Islet of Langerhans (tissue), 1 donor: Measurements from ENCODE around the gene MAML1.
"Not testable (repeated sequence)": the region's sequence is repeated elsewhere in the genome, so short reads cannot be mapped to it uniquely, and the experiment has no call there.

Source experiments
- FAIRE-seq: peaks from one replicate; lab custom pipeline; 2011; peaks lifted over from hg19 to GRCh38; lab: Jason Lieb, UNC

The MAML1 gene

DNA sequence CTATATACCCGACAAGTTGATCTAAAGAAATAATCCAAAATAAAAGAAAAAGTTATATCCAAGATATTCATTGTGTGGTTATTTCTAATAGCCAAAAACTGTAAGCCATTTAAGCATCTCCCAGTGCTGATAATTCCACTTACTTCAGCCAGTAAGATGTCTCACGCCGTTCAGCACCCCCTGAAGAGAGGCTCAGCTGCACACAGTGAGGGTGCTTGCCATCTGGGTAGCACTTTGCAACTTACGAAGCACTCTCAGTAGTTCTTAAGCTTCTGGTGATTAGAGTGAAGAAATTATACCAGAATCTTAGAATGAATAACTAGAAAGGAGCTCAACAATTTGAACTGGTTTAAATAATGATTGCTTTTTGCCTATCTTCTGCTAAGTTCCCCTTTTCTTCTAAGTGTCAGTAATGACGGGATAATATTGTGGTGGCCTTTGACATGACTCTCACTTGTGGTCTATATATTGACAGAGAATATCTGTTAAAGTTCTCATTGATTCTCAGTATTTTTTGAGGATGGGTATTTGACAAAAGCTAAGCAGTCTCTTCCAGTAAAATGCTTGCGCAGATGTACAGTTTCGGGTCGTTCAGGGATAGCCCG lies 35.0 kb downstream of the MAML1 start:
- FAIRE-seq = no peak

DNA sequence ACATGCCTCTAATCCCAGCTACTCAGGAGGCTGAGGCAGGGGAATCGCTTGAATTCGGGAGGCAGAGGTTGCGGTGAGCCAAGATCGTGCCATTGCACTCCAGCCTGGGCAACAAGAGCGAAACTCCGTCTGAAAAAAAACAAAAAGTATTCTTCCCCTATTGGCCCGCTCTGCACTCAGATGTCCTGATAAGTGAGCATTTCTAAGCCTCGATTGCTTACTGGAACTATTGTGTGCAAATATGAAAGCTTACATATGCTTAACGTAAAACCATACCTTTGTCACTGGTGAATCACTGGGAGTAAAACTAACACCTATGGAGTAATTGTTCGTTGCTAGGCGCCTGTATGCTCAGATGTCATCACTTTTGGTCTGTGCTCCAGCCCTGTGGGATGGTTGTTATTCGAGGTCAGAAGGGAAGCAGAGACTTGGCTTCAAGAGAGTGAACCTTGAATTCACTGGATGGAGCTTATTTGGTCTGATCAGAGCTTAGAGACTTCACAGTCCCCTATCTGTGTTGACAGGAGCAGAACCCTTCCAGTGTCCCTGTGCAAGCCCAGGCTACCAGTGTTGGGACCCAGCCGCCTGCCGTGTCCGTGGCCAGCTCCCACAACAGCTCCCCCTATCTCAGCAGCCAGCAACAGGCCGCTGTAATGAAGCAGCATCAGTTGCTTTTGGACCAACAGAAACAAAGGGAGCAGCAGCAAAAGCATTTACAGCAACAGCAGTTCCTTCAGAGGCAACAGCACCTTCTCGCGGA lies 35.9 kb downstream of the MAML1 start:
- FAIRE-seq = no peak

DNA sequence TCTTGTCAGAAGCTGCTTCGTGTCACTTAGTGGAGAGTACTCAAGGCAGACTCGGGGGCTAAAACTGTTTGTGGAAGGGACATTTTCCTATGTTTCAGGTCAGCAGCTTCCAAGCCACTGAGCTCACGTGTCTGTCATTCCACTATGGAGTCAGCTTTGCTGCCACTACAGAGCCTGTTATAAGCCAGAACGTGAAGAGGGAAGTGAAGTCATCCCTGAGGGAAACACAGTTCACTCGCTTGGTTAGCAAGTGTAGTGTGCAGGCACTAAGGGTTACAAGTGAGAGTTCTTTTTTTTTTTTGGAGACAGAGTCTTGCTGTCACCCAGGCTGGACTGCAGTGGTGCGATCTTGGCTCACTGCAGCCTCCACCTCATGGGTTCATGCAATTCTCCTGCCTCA lies 36.6 kb downstream of the MAML1 start:
- no peak for FAIRE-seq

DNA sequence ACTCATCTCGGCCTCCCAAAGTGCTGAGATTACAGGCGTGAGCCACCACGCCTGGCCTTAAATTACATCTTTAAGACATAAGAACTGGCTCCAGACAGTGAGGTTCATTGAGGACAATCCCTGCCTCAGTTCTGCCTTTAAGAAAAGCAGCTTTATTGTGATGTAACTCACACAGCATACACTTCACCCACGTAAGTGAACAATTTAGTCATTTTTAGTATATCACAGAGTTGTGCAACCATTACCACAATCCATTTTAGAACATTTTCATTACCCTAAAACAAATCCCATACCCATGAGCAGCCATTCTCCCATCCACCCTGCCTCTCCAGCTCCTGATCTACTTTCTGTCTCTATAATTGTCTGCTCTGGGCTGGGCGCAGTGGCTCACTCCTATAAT lies 37.2 kb downstream of the MAML1 start:
- FAIRE-seq = no peak

DNA sequence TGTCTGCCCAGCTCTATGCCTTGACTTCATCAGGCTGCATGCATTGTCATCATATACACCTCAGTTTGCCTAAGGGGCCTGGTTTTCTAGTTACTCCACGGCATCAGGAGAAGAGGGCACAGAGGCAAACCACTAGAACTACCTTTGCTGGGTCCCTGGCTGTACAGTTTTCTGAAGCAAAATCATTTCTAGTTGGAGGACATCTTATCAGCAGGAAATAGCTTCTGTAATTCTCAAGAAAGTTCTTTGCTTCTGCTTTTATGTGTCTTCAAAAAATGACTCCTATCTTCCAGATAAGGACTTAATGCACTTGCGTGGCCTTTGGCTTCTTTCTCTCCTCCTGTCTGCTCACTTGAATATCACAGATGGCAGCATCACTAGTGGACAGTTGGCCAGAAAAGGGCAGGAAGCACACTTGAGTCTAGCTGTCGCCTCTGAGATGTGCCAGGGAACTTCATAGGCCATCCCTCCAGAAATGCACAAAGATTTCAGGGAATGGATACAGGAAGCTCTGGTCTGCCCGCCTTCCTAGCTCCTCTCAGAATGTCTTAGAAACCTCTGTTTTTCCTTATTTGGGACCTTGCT lies 38.8 kb downstream of the MAML1 start:
- no peak for FAIRE-seq

DNA sequence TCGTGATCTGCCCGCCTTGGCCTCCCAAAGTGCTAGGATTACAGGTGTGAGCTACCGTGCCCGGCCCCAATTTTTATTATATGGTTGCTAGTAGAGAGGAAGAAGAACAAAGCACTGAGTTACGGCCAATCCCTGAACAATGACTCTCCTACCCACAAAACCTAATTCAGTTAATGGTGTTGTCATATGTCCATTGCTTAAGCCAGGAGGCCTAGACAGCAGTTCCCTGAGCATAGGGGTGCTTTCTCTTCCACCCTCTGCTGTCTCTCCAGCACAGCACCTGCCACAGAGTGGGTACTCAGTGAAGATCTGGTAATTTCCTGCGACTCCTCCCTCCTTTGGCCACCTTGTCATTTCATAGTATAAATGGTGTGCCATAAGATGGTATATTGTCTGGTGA lies 39.7 kb downstream of the MAML1 start:
- FAIRE-seq = no peak

DNA sequence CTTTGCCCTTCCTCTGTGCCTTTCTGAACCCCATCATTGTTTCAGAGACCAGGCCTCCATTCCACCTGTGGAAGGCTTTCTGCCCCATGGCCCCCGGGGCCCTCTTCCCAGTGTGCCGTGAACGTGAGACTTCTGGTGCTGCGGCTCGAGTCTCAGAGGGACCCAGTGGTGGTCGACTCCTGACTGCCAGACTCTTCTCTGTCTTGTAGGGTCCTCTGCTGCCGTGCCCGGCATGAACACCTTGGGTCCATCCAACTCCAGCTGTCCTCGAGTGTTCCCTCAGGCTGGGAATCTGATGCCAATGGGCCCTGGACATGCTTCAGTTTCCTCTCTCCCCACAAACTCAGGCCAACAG lies 41.0 kb downstream of the MAML1 start:
- FAIRE-seq = no peak

DNA sequence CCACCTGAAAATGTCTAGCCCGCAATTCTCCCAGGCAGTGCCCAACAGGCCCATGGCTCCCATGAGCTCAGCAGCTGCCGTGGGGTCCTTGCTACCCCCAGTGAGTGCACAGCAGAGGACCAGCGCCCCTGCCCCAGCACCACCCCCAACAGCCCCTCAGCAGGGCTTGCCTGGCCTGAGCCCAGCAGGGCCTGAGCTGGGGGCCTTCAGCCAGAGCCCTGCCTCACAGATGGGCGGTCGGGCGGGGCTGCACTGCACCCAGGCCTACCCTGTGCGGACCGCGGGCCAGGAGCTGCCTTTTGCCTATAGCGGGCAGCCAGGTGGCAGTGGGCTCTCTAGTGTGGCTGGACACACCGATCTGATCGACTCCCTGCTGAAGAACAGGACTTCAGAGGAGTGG lies 41.8 kb downstream of the MAML1 start:
- no peak for FAIRE-seq

DNA sequence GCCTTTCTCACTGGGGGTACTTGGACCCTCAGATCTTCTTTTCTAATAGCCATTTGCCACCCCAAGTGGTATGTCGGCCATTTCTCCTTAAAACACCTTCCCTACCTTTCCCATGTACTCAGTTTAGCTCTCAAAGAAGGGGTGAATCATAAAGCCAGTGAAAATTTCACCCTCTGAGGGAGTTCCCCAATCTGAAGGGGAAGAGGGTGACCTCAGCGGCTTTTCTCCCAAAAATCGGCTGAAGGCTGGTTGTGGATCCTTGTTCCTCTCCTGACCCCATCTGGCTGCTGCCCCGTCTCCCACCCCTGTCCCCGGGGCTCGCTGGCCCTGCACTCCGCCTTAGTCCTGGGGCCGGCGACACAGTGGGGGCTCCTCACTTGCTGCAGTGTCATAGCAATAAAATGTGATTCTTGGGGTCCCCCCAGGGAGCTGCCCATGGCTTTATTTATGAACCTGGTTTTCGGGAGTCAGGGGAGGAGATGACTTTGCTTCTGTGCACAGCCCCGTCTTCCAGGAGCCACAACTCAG lies 43.9 kb downstream of the MAML1 start:
- FAIRE-seq = no peak

DNA sequence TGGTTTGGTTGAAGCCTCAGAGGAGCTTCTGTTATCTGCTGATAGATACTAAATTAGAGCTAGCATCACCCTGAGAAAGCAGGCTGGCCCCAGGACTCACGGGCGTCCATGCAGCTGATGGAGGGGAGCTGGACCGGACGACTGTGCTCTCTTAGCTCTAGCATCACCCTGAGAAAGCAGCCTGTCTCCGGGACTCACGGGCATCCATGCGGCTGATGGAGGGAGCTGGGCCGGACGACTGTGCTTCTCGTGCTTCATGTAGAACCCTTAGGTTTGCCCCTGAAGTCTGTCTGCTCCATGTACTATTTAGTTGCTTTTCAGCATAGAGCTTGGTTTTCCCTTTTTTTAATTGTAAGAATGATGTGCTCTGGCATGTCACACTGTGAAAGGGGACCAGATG lies 44.8 kb downstream of the MAML1 start:
- FAIRE-seq = no peak

DNA sequence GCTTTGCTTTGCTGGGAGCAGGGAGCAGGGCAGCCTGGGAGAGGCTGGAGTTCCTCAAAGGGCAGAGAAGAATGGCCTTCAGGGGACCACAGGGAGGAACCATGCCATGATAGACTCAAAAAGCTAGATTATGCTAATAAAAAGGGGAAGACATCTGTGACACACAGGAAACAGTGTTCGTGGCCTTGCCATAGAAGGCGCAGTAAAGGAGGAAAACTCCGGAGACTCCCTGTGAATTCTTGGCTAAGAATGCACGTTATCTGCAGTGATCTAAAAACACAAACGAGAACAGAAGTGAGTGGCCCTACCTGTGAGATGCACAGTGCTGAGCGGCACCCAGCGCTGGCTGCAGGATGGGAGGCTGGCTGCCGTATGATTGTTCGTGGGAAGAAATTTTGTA lies 45.3 kb downstream of the MAML1 start:
- FAIRE-seq = no peak

DNA sequence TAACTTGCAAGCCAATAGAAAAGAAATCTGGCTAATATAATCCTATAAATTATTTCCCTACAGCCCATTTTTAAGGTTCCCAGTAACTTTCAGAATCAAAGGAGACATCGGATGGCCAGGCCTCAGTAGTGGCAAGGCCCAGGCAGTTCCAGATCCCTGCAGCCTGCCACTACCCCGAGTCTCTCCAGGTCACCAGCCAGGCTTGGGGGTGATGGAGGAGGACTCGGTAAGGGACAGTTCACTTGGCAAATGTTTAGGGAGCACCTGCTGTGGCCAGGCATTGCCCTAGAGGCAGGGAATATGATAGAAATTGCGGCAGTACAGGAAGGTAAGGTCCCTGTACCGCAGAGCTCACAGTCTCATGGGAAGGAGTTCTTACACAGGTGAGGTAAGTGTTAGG lies 46.0 kb downstream of the MAML1 start:
- FAIRE-seq = no peak

DNA sequence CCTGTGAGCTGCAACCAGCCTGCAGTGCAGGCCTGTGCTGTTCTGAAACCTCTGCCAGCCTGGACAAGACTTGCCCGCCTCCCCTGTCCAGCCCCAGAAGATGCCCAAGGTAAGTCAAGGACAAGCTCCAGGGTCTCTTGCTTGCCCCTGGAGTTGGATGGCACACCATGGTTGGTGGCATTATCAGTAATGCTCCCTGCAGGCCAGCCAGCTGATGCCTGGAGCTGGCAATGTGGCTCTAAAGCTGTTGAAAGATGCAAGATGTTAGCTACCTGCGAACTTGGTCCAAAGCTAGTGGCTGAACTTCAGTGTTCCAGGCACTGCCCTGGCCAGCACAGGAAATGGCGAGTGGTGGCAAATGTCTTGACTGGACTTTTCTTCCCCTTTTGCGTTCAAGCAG lies 47.2 kb downstream of the MAML1 start:
- FAIRE-seq = no peak

DNA sequence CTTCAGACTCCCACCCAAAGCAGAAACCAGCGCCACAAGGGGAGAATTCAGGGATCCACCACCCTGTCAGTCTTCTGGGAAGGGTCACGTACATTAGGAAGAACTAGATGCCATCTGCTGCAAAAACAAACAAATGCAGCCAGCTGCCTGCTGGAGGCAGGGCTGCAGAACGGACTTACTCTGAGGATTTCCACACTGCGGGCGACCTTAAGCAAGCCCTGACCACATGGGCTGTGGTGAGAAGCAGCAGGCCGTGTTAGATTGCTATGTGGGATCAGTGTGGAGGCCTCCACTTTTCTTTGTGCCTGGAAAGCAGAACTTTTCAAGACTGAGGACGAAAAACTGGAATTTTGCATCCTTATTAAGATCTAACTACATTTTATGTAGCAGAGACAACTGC lies 47.7 kb downstream of the MAML1 start:
- no peak for FAIRE-seq

DNA sequence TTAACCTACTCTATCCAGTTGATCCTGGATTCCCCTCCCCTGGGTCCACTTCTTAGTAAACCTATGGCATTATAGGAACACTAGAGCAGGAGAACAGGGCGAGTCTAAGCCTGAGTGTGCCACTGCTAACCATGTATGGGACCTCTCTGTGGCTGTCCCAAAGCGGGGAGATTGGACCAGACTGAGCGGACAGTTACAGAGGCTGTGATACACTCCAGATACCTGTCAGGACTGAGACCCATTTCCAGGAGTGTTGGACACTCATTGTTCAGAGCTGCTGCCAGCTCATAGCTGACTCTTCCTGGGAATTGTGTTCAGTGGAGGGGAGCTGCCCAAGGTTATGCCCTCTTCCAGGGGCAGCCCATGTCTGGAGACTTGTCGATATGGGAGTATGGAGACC lies 49.2 kb downstream of the MAML1 start:
- no peak for FAIRE-seq

DNA sequence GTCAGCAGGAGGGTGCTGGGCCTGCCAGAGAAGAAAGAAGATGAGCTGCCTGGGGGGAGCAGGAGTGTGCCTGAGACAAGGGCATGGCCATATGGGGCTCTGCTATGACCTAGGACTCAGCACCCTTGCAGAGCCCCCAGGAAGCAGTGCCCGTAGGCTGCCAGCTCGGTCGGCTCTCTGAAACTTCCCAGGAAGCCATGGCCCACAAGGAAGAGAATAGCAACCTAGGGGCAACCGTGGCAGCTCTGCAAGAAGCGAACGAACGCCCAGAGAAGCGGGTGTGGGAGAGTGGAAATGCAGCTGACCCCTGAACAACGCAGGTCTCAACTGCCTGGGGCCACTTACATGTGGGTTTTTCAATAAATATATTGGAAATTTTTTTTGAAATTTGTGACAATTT lies 50.5 kb downstream of the MAML1 start:
- FAIRE-seq = no peak

DNA sequence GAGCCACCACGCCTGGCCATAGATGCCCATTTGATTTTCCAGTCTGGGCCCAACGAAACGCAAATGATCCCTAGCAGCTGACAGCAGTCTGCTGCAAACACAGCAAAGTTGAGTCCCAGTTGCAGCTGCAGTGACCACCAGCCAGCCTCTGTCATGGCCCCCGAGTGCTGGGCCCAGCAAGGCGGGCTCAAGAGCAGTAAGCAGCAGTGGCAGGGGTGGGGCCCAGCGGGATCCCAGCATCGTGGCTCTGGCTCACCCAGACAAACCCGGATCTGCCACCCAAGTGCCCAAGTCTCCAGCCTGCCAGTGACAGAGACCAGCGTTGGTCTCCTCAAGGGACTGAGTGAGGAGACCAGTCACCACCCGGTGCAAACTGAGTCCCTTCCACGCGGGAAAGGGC lies 54.2 kb downstream of the MAML1 start:
- no peak for FAIRE-seq

DNA sequence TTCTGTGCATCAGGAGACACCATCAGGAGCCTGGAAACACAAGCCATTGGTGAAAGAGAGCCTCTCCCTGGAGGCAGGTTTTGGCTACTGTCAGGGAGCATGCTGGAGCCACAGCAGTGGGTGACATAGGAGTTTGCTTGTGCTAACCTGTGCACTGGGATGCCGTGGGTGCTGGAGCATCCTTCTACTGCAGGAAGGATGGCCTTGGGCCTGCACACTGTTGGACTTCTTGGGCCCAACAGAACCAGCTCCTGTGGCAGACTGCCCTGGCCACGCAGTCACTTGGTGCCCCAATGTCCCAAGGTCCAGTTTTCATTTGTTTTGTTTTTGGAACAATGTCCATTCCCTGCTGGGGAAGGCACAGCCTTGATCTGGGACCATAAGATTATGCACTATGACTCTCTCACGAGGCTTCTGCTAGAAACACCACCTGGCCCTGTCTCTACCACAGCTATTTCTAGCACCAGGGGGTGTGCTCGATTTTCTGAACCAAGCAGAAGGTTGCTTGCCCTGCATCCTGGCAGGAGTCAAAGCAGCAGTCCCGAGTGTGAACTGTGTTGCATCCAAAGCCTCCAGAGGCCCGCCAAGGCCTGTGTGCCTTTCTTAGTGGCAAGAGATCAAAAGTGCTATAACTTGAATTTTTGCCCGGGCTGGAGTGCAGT lies 55.7 kb downstream of the MAML1 start:
- no peak for FAIRE-seq

DNA sequence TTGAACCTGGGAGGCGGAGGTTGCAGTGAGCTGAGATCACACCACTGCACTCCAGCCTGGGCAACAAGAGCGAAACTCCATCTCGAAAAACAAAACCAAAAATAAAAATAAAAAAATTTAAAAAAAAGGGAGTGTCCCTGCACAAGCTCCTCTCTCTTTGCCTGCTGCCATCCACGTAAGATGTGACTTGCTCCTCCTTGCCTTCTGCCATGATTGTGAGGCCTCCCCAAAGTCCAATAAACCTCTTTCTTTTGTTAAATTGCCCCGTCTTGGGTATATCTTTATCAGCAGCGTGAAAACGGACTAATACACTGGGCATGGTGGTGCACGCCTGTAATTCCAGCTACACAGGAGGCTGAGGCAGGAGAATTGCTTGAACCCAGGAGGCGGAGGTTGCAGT lies 56.7 kb downstream of the MAML1 start:
- FAIRE-seq = not testable (repeated sequence)

DNA sequence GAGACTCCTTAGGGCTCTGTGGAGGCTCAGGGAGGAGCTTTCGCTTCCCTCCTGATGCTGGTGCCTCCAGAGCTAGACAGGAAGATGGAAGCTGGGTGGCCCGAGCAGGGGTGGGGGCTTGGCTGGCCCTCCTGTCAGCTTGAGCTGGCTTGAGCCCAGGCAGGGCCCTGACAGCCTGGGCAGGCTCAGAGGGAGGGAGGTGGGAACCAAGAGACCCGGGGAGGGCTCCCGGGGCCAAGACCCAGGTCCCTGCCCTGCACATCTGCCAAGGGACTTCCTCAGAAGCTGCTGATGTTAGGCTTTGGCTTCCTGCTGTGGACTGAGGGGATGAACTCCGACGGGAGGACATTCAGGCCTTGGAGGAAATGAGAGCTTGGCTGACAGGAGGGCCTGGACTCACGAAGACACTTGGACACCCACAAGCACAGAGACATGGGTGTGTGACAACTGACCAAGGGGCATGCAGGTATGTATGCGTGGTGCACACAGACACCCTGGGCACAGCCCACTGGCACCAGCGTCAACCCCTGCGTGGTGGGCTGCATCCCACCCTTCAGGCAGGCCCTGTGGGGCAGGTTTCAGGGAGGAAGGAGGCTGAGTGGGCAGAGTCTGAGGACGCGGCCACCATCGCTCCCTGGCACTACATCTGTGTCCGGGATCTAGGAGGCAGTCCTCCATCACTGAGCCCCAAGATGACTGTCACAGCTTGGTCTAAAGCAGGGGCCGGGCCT lies 59.4 kb downstream of the MAML1 start:
- FAIRE-seq = no peak

DNA sequence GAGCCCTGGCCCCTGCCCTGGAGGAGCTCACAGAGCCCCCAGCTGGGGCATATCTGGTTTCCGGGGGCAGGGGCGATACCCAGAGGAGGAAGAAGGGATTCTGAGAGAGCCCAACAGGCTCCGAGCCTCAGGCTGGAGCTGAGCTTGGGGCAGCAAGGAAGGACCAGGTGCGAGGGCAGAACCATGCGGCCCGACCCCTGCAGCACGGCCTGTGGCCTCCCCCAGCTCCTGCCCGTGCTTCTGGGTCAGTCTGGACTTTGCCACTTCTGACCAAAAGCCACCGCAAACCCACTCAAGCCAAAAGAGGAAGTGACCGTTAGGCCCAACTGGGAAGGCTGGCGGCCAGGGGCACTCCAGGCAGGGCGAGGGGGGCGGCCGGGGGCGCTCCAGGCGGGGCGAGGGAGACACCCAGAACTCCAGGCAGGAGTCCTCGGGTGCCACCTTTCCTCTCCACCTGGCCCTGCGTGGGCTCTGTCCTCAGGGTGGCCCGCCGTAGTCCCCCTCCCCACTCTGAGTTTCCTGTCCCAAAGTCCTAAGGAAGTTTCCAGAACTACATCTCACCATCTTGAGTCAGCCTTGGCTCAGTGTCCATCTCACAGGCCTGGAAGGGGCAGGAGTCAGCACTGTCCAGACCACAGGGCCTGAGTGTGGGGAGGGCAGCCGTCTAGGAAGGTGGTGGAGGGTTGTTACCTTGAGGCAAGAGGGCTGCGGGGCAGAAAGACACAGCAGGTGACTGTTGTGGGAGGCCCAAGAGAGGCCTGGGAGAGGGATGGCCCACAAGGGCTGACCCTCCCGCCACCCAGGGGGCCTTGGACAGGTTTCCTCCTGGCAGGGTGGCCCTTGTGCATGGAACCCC lies 60.2 kb downstream of the MAML1 start:
- no peak for FAIRE-seq
